ENCODE results near the gene C1orf226. TPM values are rescaled to one million over a fixed set of nuclear protein-coding genes. Genes with fewer than 3 reads are reported as not detected.

The C1orf226 gene
- total RNA-seq, 4 donors from 2014 or later = 3.3 to 18.9 (median 11.6) TPM

- no peaks in the 10 kb centered on the region for H3K9me3 ChIP-seq
- WGBS = 72% methylated on average over 4 of the region's 4 CpGs
- H3K4me3 ChIP-seq = no peak overlapping the region
- no peak for DNase-seq (ENCODE audit: extremely low spot score)
- no peak overlapping the region for H3K27ac ChIP-seq (replicated peaks in 1 of 4)
- peaks cover 0 to 13% (median 6%) of the 10 kb centered on the region in 4 donors for H3K36me3 ChIP-seq
- TF ChIP-seq, protein P1, sequence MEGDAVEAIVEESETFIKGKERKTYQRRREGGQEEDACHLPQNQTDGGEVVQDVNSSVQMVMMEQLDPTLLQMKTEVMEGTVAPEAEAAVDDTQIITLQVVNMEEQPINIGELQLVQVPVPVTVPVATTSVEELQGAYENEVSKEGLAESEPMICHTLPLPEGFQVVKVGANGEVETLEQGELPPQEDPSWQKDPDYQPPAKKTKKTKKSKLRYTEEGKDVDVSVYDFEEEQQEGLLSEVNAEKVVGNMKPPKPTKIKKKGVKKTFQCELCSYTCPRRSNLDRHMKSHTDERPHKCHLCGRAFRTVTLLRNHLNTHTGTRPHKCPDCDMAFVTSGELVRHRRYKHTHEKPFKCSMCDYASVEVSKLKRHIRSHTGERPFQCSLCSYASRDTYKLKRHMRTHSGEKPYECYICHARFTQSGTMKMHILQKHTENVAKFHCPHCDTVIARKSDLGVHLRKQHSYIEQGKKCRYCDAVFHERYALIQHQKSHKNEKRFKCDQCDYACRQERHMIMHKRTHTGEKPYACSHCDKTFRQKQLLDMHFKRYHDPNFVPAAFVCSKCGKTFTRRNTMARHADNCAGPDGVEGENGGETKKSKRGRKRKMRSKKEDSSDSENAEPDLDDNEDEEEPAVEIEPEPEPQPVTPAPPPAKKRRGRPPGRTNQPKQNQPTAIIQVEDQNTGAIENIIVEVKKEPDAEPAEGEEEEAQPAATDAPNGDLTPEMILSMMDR (IDR thresholded peaks at IDR 0.05) = no peak
- no peak for TF ChIP-seq EP300 (IDR thresholded peaks at IDR 0.05)
- TF ChIP-seq POLR2AphosphoS5 (IDR thresholded peaks at IDR 0.05) = no peak
- no peak for TF ChIP-seq POLR2A (IDR thresholded peaks at IDR 0.05; ENCODE audit: low read depth)
- intact Hi-C loops (cut with DNase I) = no loop called here
- H3K27me3 ChIP-seq = no peaks in the 10 kb centered on the region
- no peaks in the 10 kb centered on the region for H3K4me1 ChIP-seq
Measured at GRCh38 chr1:162366149-162366548, 15.4 kb upstream of the C1orf226 start.

DNA sequence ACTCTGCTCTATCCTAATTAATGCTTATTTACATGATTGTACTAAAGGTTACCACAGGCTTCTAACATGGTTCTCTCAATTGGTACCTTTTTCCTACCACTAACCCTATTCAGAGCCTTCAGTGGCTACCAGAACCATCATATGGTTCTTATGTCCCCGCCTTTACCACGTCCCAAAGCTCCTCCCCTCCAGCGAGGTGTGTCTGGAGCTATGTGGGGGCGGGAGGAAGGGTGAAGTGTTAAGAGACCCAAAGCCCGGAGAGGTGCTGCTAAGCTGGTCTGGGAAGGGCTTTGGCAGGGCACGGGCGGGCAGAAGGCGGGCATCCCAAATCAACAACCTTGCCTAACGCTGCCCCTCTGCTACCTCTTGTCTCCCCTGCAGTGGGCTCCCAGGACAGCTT is 14.9 kb upstream of the C1orf226 start:
- WGBS = 82% methylated on average over 8 of the region's 9 CpGs
- H3K4me3 ChIP-seq = peak overlapping the region in 3 of 4 donors; percentile 26 to 39 (median 30)

DNA sequence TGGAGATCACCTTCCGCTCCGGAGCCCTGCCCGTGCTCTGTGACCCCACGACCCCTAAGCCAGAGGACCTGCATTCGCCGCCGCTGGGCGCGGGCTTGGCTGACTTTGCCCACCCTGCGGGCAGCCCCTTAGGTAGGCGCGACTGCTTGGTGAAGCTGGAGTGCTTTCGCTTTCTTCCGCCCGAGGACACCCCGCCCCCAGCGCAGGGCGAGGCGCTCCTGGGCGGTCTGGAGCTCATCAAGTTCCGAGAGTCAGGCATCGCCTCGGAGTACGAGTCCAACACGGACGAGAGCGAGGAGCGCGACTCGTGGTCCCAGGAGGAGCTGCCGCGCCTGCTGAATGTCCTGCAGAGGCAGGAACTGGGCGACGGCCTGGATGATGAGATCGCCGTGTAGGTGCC is 14.5 kb upstream of the C1orf226 start:
- intact Hi-C loops (cut with DNase I) = no loop called here
- no peak overlapping the region for H3K27ac ChIP-seq (replicated peaks in 1 of 4)
- peak overlapping the region in 3 of 4 donors; percentile 26 to 39 (median 30) for H3K4me3 ChIP-seq
- no peaks in the 10 kb centered on the region for H3K27me3 ChIP-seq
- 90% methylated on average over 33 of the region's 36 CpGs for WGBS
- peaks cover 0 to 13% (median 6%) of the 10 kb centered on the region in 4 donors for H3K36me3 ChIP-seq
- DNase-seq (ENCODE audit: extremely low spot score) = no peak
- H3K9me3 ChIP-seq = no peaks in the 10 kb centered on the region
- no peak for TF ChIP-seq POLR2A (IDR thresholded peaks at IDR 0.05; ENCODE audit: low read depth)
- TF ChIP-seq, protein P1 (IDR thresholded peaks at IDR 0.05) = no peak
- TF ChIP-seq EP300 (IDR thresholded peaks at IDR 0.05) = no peak
- TF ChIP-seq POLR2AphosphoS5 (IDR thresholded peaks at IDR 0.05) = no peak
- H3K4me1 ChIP-seq = no peaks in the 10 kb centered on the region

More for the DNA sequence above, 14.9 kb upstream of the C1orf226 start:
- Histone ChIP-seq H3K36me3 (peaks cover 0 to 13% (median 6%) of the 10 kb centered on the region in 4 donors), H3K4me1 (no peaks in the 10 kb centered on the region), H3K9me3 (no peaks in the 10 kb centered on the region), H3K27ac (replicated peaks in 1 of 4) (no peak overlapping the region), H3K27me3 (no peaks in the 10 kb centered on the region)
- TF ChIP-seq, protein P1 (IDR thresholded peaks at IDR 0.05) = no peak
- TF ChIP-seq POLR2A (IDR thresholded peaks at IDR 0.05; ENCODE audit: low read depth) = no peak
- TF ChIP-seq POLR2AphosphoS5 (IDR thresholded peaks at IDR 0.05) = no peak
- TF ChIP-seq EP300 (IDR thresholded peaks at IDR 0.05) = no peak
- intact Hi-C loops (cut with DNase I) = no loop called here
- no peak for DNase-seq (ENCODE audit: extremely low spot score)

GRCh38 chr1:162367772-162368171 is 13.8 kb upstream of the C1orf226 start:
- Histone ChIP-seq H3K4me3 (no peak overlapping the region), H3K27ac (replicated peaks in 1 of 4) (no peak overlapping the region), H3K27me3 (no peaks in the 10 kb centered on the region), H3K9me3 (no peaks in the 10 kb centered on the region), H3K36me3 (peaks cover 0 to 13% (median 6%) of the 10 kb centered on the region in 4 donors), H3K4me1 (no peaks in the 10 kb centered on the region)
- no peak for DNase-seq (ENCODE audit: extremely low spot score)
- intact Hi-C loops (cut with DNase I) = no loop called here
- WGBS = 91% methylated on average over 10 of the region's 10 CpGs
- TF ChIP-seq POLR2A (IDR thresholded peaks at IDR 0.05; ENCODE audit: low read depth) = no peak
- TF ChIP-seq EP300 (IDR thresholded peaks at IDR 0.05) = no peak
- TF ChIP-seq POLR2AphosphoS5 (IDR thresholded peaks at IDR 0.05) = no peak
- TF ChIP-seq, protein P1 (IDR thresholded peaks at IDR 0.05) = no peak

- no peak for DNase-seq (ENCODE audit: extremely low spot score)
- WGBS = 71% methylated on average over 4 of the region's 4 CpGs
Measured at GRCh38 chr1:162368451-162368850, 13.1 kb upstream of the C1orf226 start.

More at GRCh38 chr1:162368451-162368850, 13.1 kb upstream of the C1orf226 start:
- Histone ChIP-seq H3K27me3 (no peaks in the 10 kb centered on the region), H3K36me3 (peaks cover 0 to 13% (median 6%) of the 10 kb centered on the region in 4 donors), H3K9me3 (no peaks in the 10 kb centered on the region), H3K4me1 (no peaks in the 10 kb centered on the region), H3K27ac (replicated peaks in 1 of 4) (no peak overlapping the region), H3K4me3 (no peak overlapping the region)
- TF ChIP-seq, protein P1 (IDR thresholded peaks at IDR 0.05) = no peak
- TF ChIP-seq POLR2AphosphoS5 (IDR thresholded peaks at IDR 0.05) (no peak), POLR2A (IDR thresholded peaks at IDR 0.05; ENCODE audit: low read depth) (no peak), EP300 (IDR thresholded peaks at IDR 0.05) (no peak)
- intact Hi-C loops (cut with DNase I) = no loop called here

Data from esophagus muscularis mucosa (tissue), 4 donors.